K562 treated with DMSO at 1 percent for 24 hours (cell line): ENCODE data around the gene CFAP119. TPM values are rescaled to one million over a fixed set of nuclear protein-coding genes. Genes with fewer than 3 reads are reported as not detected.

Experiments
- total RNA-seq: library from RNA; unstranded; fragments of 300-600 nt; gene quantifications from 2 replicates; pipeline ENCODE4 v1.2.3, GENCODE V29; 2022; ENCODE audit warnings: low read depth; ENCODE audit not compliant: insufficient read depth

CFAP119 gene
- 12.9 and 15.0 TPM in 2 replicates for total RNA-seq

GRCh38 chr16:30761928-30762902 is at the start of gene CFAP119, which contains the start of gene RNF40:
TSS of gene CFAP119 (minus strand) at chr16:30762062. CDS start at chr16:30761748, 314 bp downstream.
TSS of gene RNF40 (plus strand) at chr16:30762322. CDS start at chr16:30762546, 224 bp downstream.

GRCh38 chr16:30786936-30787612 is 25.2 kb upstream of the CFAP119 start, which contains the start of gene ZNF629:
TSS of gene ZNF629 (minus strand) at chr16:30787205. CDS start at chr16:30784482, 2,723 bp downstream.

GRCh38 chr16:30747799-30748633 is 13.8 kb downstream of the CFAP119 start, which contains the start of gene PHKG2:
TSS of gene PHKG2 (plus strand) at chr16:30748425. CDS start at chr16:30748821, 396 bp downstream.

Other genes with a start within 250 kb of the CFAP119 start
- gene ZNF768, start 235.5 kb downstream of the CFAP119 start, total RNA-seq = 79.0 and 80.1 TPM in 2 replicates
- gene ZNF747, start 227.2 kb downstream of the CFAP119 start, total RNA-seq = 4.0 and 5.9 TPM in 2 replicates
- gene ZNF764, start 203.7 kb downstream of the CFAP119 start, total RNA-seq = 11.6 and 14.7 TPM in 2 replicates
- 11.1 and 12.9 TPM in 2 replicates for gene ZNF688, start 190.3 kb downstream of the CFAP119 start, total RNA-seq
- gene ZNF785, start 176.4 kb downstream of the CFAP119 start, total RNA-seq = 4.4 and 5.6 TPM in 2 replicates
- 12.7 and 15.4 TPM in 2 replicates for gene ZNF689, start 151.7 kb downstream of the CFAP119 start, total RNA-seq
- 66.5 and 87.0 TPM in 2 replicates for gene PRR14, start 111.1 kb downstream of the CFAP119 start, total RNA-seq
- gene FBRS, start 103.6 kb downstream of the CFAP119 start, total RNA-seq = 64.4 and 71.6 TPM in 2 replicates
- gene SRCAP, start 62.9 kb downstream of the CFAP119 start, total RNA-seq = 30.5 and 36.6 TPM in 2 replicates
- gene PHKG2, start 13.6 kb downstream of the CFAP119 start, total RNA-seq = 50.6 and 51.7 TPM in 2 replicates
- 95.9 and 110 TPM in 2 replicates for gene RNF40, start 260 bp upstream of the CFAP119 start, total RNA-seq
- 16.4 and 17.8 TPM in 2 replicates for gene ZNF629, start 25.1 kb upstream of the CFAP119 start, total RNA-seq
- gene BCL7C, start 132.0 kb upstream of the CFAP119 start, total RNA-seq = 39.7 and 39.8 TPM in 2 replicates
- 3.7 and 4.2 TPM in 2 replicates for gene CTF1, start 134.6 kb upstream of the CFAP119 start, total RNA-seq
- 30.5 TPM in 2 replicates for gene FBXL19, start 161.5 kb upstream of the CFAP119 start, total RNA-seq
- gene ORAI3, start 187.0 kb upstream of the CFAP119 start, total RNA-seq = 86.5 and 97.3 TPM in 2 replicates
- gene SETD1A, start 195.7 kb upstream of the CFAP119 start, total RNA-seq = 21.2 and 22.6 TPM in 2 replicates
- gene HSD3B7, start 223.1 kb upstream of the CFAP119 start, total RNA-seq = 41.6 and 42.7 TPM in 2 replicates
- gene STX1B, start 248.6 kb upstream of the CFAP119 start, total RNA-seq = 0.65 and 0.82 TPM in 2 replicates